GM23338 (cell line): ENCODE results near the gene RSPH10B.

Source experiments
- POLR2AphosphoS5 ChIP-seq: IDR thresholded peaks from 2 replicates; pipeline ENCODE4 v1.6.1; 2016; ENCODE audit warnings: antibody characterized with exemption, low read depth
- ZNF331 ChIP-seq: fragments of 250-450 bp; sonication (Bioruptor Pico); IDR thresholded peaks from 2 replicates; pipeline ENCODE4 v1.5.0; 2020; ENCODE audit warnings: low read depth, mild to moderate bottlenecking, moderate library complexity
- TF ChIP-seq, protein P1 (sequence below), 2 experiments: fragments of 200-600 bp in 1 of 2; sonication (generic) in 1 of 2; conservative IDR thresholded peaks; 2 replicates each; pipeline versions ENCODE4 v1.5.1 to v1.6.1; 2016 to 2017; ENCODE audit warnings: antibody characterized with exemption in 2 of 2, low read depth in 2 of 2, mild to moderate bottlenecking in 2 of 2, moderate library complexity in 1 of 2
- TF ChIP-seq, protein P2 (sequence below): IDR thresholded peaks from one replicate; pipeline ENCODE4 v1.6.1; 2018; ENCODE audit warnings: antibody characterized with exemption; ENCODE audit not compliant: unreplicated experiment

- TF ChIP-seq POLR2AphosphoS5 (no peak), ZNF331 (CRISPR knock-in tag) (no peak)
- TF ChIP-seq, protein P1, sequence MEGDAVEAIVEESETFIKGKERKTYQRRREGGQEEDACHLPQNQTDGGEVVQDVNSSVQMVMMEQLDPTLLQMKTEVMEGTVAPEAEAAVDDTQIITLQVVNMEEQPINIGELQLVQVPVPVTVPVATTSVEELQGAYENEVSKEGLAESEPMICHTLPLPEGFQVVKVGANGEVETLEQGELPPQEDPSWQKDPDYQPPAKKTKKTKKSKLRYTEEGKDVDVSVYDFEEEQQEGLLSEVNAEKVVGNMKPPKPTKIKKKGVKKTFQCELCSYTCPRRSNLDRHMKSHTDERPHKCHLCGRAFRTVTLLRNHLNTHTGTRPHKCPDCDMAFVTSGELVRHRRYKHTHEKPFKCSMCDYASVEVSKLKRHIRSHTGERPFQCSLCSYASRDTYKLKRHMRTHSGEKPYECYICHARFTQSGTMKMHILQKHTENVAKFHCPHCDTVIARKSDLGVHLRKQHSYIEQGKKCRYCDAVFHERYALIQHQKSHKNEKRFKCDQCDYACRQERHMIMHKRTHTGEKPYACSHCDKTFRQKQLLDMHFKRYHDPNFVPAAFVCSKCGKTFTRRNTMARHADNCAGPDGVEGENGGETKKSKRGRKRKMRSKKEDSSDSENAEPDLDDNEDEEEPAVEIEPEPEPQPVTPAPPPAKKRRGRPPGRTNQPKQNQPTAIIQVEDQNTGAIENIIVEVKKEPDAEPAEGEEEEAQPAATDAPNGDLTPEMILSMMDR (conservative IDR thresholded peaks at IDR 0.05; ENCODE audit: low read depth in 2 of 2): no peak
- TF ChIP-seq, protein P2, sequence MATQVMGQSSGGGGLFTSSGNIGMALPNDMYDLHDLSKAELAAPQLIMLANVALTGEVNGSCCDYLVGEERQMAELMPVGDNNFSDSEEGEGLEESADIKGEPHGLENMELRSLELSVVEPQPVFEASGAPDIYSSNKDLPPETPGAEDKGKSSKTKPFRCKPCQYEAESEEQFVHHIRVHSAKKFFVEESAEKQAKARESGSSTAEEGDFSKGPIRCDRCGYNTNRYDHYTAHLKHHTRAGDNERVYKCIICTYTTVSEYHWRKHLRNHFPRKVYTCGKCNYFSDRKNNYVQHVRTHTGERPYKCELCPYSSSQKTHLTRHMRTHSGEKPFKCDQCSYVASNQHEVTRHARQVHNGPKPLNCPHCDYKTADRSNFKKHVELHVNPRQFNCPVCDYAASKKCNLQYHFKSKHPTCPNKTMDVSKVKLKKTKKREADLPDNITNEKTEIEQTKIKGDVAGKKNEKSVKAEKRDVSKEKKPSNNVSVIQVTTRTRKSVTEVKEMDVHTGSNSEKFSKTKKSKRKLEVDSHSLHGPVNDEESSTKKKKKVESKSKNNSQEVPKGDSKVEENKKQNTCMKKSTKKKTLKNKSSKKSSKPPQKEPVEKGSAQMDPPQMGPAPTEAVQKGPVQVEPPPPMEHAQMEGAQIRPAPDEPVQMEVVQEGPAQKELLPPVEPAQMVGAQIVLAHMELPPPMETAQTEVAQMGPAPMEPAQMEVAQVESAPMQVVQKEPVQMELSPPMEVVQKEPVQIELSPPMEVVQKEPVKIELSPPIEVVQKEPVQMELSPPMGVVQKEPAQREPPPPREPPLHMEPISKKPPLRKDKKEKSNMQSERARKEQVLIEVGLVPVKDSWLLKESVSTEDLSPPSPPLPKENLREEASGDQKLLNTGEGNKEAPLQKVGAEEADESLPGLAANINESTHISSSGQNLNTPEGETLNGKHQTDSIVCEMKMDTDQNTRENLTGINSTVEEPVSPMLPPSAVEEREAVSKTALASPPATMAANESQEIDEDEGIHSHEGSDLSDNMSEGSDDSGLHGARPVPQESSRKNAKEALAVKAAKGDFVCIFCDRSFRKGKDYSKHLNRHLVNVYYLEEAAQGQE: no peak
These were observed 46.1 kb upstream of the RSPH10B start for GRCh38 chr7:6016653-6016966.
